Caco-2 (cell line): Measurements from ENCODE around the gene NKX1-2. TPM values are rescaled to one million over a fixed set of nuclear protein-coding genes. Genes with fewer than 3 reads are reported as not detected.

Experiments used
- BruUV-seq: library from RNA; stranded (reverse); fragments of 400-500 nt; replicated peaks from 2 replicates; lab custom pipeline; 2021; lab: Mats Ljungman, UMichigan
- CTCF ChIA-PET: fragments of 300-600 bp; sonication (Branson Sonifier 250); formaldehyde crosslinking; loops from one replicate; lab custom pipeline; 2022; ENCODE audit warnings: antibody characterized with exemption; lab: Charles Lee
- POLR2A ChIA-PET: fragments of 300-600 bp; sonication (Branson Sonifier 250); formaldehyde crosslinking; loops from one replicate; lab custom pipeline; 2022; ENCODE audit warnings: antibody characterized with exemption; lab: Charles Lee
- DNase-seq, 2 experiments: peaks; one replicate each; pipeline versions ENCODE4 v3.0.0 to v3.0.0-alpha.2; 2020 to 2022
- H3K27me3 ChIP-seq: replicated peaks from 2 replicates; pipeline ENCODE4 v1.6.0; 2011; ENCODE audit warnings: low read length; ENCODE audit not compliant: control insufficient read depth, insufficient read depth
- H3K36me3 ChIP-seq: 2 replicates; pipeline ENCODE4 v1.5.1; 2011; ENCODE audit warnings: low read length; ENCODE audit not compliant: control insufficient read depth, insufficient read depth
- H3K4me1 ChIP-seq: fragments of 250-450 bp; sonication (Bioruptor Pico); 2 replicates; pipeline ENCODE4 v1.5.1; 2020; ENCODE audit warnings: mild to moderate bottlenecking
- H3K4me3 ChIP-seq: 2 replicates; pipeline ENCODE4 v1.5.1; 2011; ENCODE audit warnings: low read depth, mild to moderate bottlenecking, control low read depth, low read length
- H3K9me3 ChIP-seq: fragments of 250-450 bp; sonication (Bioruptor Pico); 2 replicates; pipeline ENCODE4 v1.5.1; 2020; ENCODE audit warnings: mild to moderate bottlenecking, moderate library complexity
- H3K27ac Mint-ChIP-seq: one replicate; pipeline ENCODE4 v1.8.0; 2022; ENCODE audit warnings: mixed read lengths; ENCODE audit not compliant: unreplicated experiment
- H3K27me3 Mint-ChIP-seq: one replicate; pipeline ENCODE4 v1.8.0; 2022; ENCODE audit warnings: mixed read lengths; ENCODE audit not compliant: insufficient read depth, unreplicated experiment
- H3K36me3 Mint-ChIP-seq: one replicate; pipeline ENCODE4 v1.8.0; 2022; ENCODE audit warnings: mild to moderate bottlenecking, mixed read lengths; ENCODE audit not compliant: insufficient read depth, unreplicated experiment
- H3K4me1 Mint-ChIP-seq: one replicate; pipeline ENCODE4 v1.8.0; 2022; ENCODE audit warnings: low read depth, mixed read lengths; ENCODE audit not compliant: unreplicated experiment
- H3K4me3 Mint-ChIP-seq: one replicate; pipeline ENCODE4 v1.8.0; 2022; ENCODE audit warnings: mild to moderate bottlenecking, moderate library complexity, mixed read lengths; ENCODE audit not compliant: unreplicated experiment
- H3K9me3 Mint-ChIP-seq: one replicate; pipeline ENCODE4 v1.8.0; 2022; ENCODE audit warnings: mixed read lengths; ENCODE audit not compliant: unreplicated experiment
- CTCF ChIP-seq, 2 experiments: fragments of 200-600 bp in 1 of 2; IDR thresholded peaks; 1 replicate in 1 of 2; 2 replicates in 1 of 2; pipeline versions ENCODE4 v1.5.1 to v1.8.0; 2011 to 2022; ENCODE audit warnings: antibody characterized with exemption in 1 of 2, control low read depth in 1 of 2, inconsistent platforms in 1 of 2, low read depth in 1 of 2, low read length in 1 of 2, mild to moderate bottlenecking in 1 of 2, moderate library complexity in 1 of 2; ENCODE audit not compliant: insufficient read depth in 1 of 2, severe bottlenecking in 1 of 2, unreplicated experiment in 1 of 2
- intact Hi-C: fragments of 100-400 bp; cut with micrococcal nuclease; formaldehyde crosslinking; loops from one replicate; pipeline ENCODE4 v1.10.0; 2022; ENCODE audit not compliant: unreplicated experiment
- total RNA-seq: library from RNA; stranded (reverse); gene quantifications from 2 replicates; pipeline ENCODE4 v1.2.3, GENCODE V29; 2022

Gene NKX1-2
- total RNA-seq, 1 experiment from 2014 or later: 2.8 TPM

GRCh38 chr10:124464028-124464965, 14.5 kb upstream of the NKX1-2 start:
- H3K27ac Mint-ChIP-seq: peak overlapping the region; percentile 21
- intact Hi-C loops: no loop called here
- no peaks in the 10 kb centered on the region for H3K27me3 Mint-ChIP-seq
- H3K9me3 Mint-ChIP-seq: no peaks in the 10 kb centered on the region
- Histone ChIP-seq H3K9me3 (no peaks in the 10 kb centered on the region), H3K4me1 (peaks cover 23% of the 10 kb centered on the region), H3K36me3 (no peaks in the 10 kb centered on the region; the same call in 1 of the 2 replicates), H3K4me3 (no peak overlapping the region), H3K27me3 (no peaks in the 10 kb centered on the region)
- no peak for TF ChIP-seq CTCF (IDR thresholded peaks at IDR 0.05; ENCODE audit: insufficient read depth in 1 of 2, low read depth in 1 of 2, low read length in 1 of 2, severe bottlenecking in 1 of 2, unreplicated experiment in 1 of 2)
- POLR2A ChIA-PET: interaction anchor here (0.7 kb wide), 1 partner anchor 45 kb away, joined by 3 read pairs; no protein-coding TSS in a partner anchor
- H3K4me3 Mint-ChIP-seq: no peak overlapping the region
- BruUV-seq: no TSS peak
- CTCF ChIA-PET: interaction anchor here (0.7 kb wide), 1 partner anchor 81 kb away, joined by 8 read pairs; no protein-coding TSS in a partner anchor
- peaks cover 6% of the 10 kb centered on the region for H3K36me3 Mint-ChIP-seq
- peaks cover 31% of the 10 kb centered on the region for H3K4me1 Mint-ChIP-seq
- no peak for DNase-seq

- no TSS peak for BruUV-seq
- Mint-ChIP-seq H3K9me3 (no peaks in the 10 kb centered on the region), H3K36me3 (peaks cover 6% of the 10 kb centered on the region), H3K27ac (peak overlapping the region; percentile 62), H3K4me1 (peaks cover 37% of the 10 kb centered on the region), H3K27me3 (no peaks in the 10 kb centered on the region), H3K4me3 (peak overlapping the region; percentile 67)
- DNase-seq: no peak
- intact Hi-C loops: loop anchor here (1.0 kb wide), 1 partner anchor 8 kb away; no protein-coding TSS in a partner anchor
- Histone ChIP-seq H3K27me3 (no peaks in the 10 kb centered on the region), H3K9me3 (no peaks in the 10 kb centered on the region), H3K36me3 (no peaks in the 10 kb centered on the region; the same call in 1 of the 2 replicates), H3K4me1 (peaks cover 28% of the 10 kb centered on the region), H3K4me3 (peak overlapping the region; percentile 76)
- POLR2A ChIA-PET: interaction anchor here (1.0 to 1.9 kb wide), 2 partner anchors 14 to 43 kb away, joined by 8 to 26 read pairs; partner anchors contain the start of gene OAT
- no peak for TF ChIP-seq CTCF (IDR thresholded peaks at IDR 0.05; ENCODE audit: insufficient read depth in 1 of 2, low read depth in 1 of 2, low read length in 1 of 2, severe bottlenecking in 1 of 2, unreplicated experiment in 1 of 2)
- CTCF ChIA-PET: interaction anchor here (1.1 kb wide), 1 partner anchor 43 kb away, joined by 9 read pairs; the partner anchor contains the start of gene OAT
Measured at GRCh38 chr10:124462348-124462695, 12.5 kb upstream of the NKX1-2 start.

DNA sequence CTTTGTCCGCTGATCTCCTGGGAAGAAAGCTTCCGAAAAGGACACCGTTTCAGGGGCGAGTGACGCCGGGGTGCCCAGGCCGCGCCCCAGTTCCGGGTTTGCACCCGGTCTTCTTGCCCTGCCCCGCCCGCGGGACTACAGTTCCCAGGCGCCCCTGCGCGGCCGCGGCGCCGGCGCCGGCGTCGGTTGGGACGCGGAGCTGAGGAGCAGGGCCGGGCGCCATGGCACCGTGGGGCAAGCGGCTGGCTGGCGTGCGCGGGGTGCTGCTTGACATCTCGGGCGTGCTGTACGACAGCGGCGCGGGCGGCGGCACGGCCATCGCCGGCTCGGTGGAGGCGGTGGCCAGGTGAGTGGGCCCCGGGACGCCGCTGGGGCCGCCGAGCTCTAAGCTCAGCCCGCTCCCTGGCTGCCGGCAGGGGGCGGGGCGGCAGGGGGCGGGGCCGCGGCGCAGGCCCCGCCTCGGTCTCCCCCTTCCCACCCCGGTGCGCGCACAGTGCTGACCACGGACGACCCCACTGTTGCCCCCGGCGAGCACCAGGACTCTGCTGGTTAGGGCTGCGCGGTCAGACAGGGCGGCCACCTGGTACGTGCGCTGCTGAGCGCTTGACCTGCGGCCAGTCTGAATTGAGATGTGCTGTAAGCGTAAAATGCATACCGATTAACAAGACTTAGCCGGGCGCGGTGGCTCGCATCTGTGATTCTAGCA, 12.0 kb upstream of the NKX1-2 start, which contains the start of gene LHPP:
Gene LHPP (plus strand): TSS at position 182 of the 706 bp plus-strand sequence. CDS start 40 bp downstream, at position 222.
- H3K4me1 Mint-ChIP-seq: peaks cover 37% of the 10 kb centered on the region
- Histone ChIP-seq H3K27me3 (no peaks in the 10 kb centered on the region), H3K4me1 (peaks cover 28% of the 10 kb centered on the region), H3K36me3 (no peaks in the 10 kb centered on the region; the same call in 1 of the 2 replicates), H3K9me3 (no peaks in the 10 kb centered on the region), H3K4me3 (peak within 1 kb of the TSS; percentile 76)
- peak within 1 kb of the TSS; percentile 76 for H3K27ac Mint-ChIP-seq
- TSS peak; percentile 50 for BruUV-seq
- peak within 1 kb of the TSS; percentile 67 for H3K4me3 Mint-ChIP-seq
- DNase-seq: peak; percentile 82 to 89
- intact Hi-C loops: loop anchor here (1.0 kb wide), 1 partner anchor 9 kb away; no protein-coding TSS in a partner anchor
- ChIA-PET CTCF (interaction anchor here (0.6 to 1.1 kb wide), 10 partner anchors 13 to 915 kb away, joined by 3 to 9 read pairs (median 4); partner anchors contain the start of gene OAT), POLR2A (interaction anchor here (0.5 to 1.9 kb wide), 6 partner anchors 14 to 94 kb away, joined by 3 to 26 read pairs (median 5); partner anchors contain the start of gene OAT)
- H3K27me3 Mint-ChIP-seq: no peaks in the 10 kb centered on the region
- peak; percentile 23 to 47 for TF ChIP-seq CTCF (IDR thresholded peaks at IDR 0.05; ENCODE audit: insufficient read depth in 1 of 2, low read depth in 1 of 2, low read length in 1 of 2, severe bottlenecking in 1 of 2, unreplicated experiment in 1 of 2)
- peaks cover 6% of the 10 kb centered on the region for H3K36me3 Mint-ChIP-seq
- no peaks in the 10 kb centered on the region for H3K9me3 Mint-ChIP-seq
